Suprapubic skin (tissue), 4 donors: Measurements from ENCODE around the gene TTLL3. TPM values are rescaled to one million over a fixed set of nuclear protein-coding genes. Genes with fewer than 3 reads are reported as not detected.

Experiments
- DNase-seq, 2 donors: peaks; one replicate each; pipeline ENCODE4 v3.0.0-alpha.2; 2019; ENCODE audit warnings: low spot score in 2 of 2
- H3K27ac ChIP-seq: fragments of 200-600 bp; sonication (generic); one replicate; pipeline ENCODE4 v1.5.1; 2019
- H3K27me3 ChIP-seq: fragments of 200-600 bp; sonication (generic); one replicate; pipeline ENCODE4 v1.5.1; 2019
- H3K36me3 ChIP-seq: fragments of 200-600 bp; sonication (generic); one replicate; pipeline ENCODE4 v1.5.1; 2019
- H3K4me1 ChIP-seq: fragments of 200-600 bp; sonication (generic); one replicate; pipeline ENCODE4 v1.5.1; 2019
- H3K4me3 ChIP-seq: fragments of 200-600 bp; sonication (generic); one replicate; pipeline ENCODE4 v1.5.1; 2019; ENCODE audit warnings: mild to moderate bottlenecking
- H3K9me3 ChIP-seq: fragments of 200-600 bp; sonication (generic); one replicate; pipeline ENCODE4 v1.5.1; 2019
- EP300 ChIP-seq: sonication (generic); formaldehyde crosslinking; IDR thresholded peaks from one replicate; pipeline ENCODE4 v1.6.1; 2017; ENCODE audit warnings: antibody characterized with exemption
- POLR2A ChIP-seq, 2 donors: fragments of 450-650 bp; IDR thresholded peaks; one replicate each; pipeline ENCODE4 v1.6.1; 2017; ENCODE audit warnings: antibody characterized with exemption in 2 of 2, mild to moderate bottlenecking in 2 of 2, moderate library complexity in 2 of 2
- POLR2AphosphoS5 ChIP-seq, 3 donors: sonication (generic); formaldehyde crosslinking; IDR thresholded peaks; one replicate each; pipeline ENCODE4 v1.6.1; 2017; ENCODE audit warnings: antibody characterized with exemption in 3 of 3
- WGBS: methylation state at CpG from one replicate; pipeline ENCODE4 v1.1.5; 2018; 5-methylcytosine and 5-hydroxymethylcytosine counted together
- total RNA-seq, 4 donors: library from RNA; depleted of rRNA; stranded (reverse); fragments of >200 nt; gene quantifications; one replicate each; pipeline ENCODE4 v1.1.0, GENCODE V29; 2016
- TF ChIP-seq, protein P1 (sequence below), 2 donors: fragments of 200-600 bp in 1 of 2; fragments of 450-650 bp in 1 of 2; sonication (generic) in 1 of 2; IDR thresholded peaks; one replicate each; pipeline ENCODE4 v1.5.1; 2016 to 2019; ENCODE audit warnings: antibody characterized with exemption in 2 of 2, mild to moderate bottlenecking in 1 of 2, moderate library complexity in 1 of 2

Gene TTLL3
- total RNA-seq, 4 donors from 2014 or later = 42.4 to 286 (median 83.3) TPM

DNA sequence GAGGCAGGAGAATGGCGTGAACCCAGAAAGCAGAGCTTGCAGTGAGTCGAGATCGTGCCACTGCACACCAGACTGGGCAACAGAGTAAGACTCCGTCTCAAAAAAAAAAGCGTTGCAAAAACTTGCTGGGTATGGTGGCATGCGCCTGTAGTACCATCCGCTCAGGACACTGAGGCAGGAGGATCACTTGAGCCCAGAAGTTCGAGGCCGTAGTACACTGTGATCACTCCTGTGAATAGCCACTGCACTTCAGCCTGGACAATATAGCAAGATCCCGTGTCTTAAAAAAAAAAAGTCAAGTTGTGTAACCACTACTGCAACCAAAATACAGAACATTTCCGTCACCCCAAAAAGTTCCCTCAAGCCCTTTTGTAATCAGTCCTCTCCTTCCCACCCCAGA lies 15.7 kb upstream of the TTLL3 start:
- peaks cover 30% of the 10 kb centered on the region for H3K36me3 ChIP-seq
- no peaks in the 10 kb centered on the region for H3K27me3 ChIP-seq
- TF ChIP-seq, protein P1, sequence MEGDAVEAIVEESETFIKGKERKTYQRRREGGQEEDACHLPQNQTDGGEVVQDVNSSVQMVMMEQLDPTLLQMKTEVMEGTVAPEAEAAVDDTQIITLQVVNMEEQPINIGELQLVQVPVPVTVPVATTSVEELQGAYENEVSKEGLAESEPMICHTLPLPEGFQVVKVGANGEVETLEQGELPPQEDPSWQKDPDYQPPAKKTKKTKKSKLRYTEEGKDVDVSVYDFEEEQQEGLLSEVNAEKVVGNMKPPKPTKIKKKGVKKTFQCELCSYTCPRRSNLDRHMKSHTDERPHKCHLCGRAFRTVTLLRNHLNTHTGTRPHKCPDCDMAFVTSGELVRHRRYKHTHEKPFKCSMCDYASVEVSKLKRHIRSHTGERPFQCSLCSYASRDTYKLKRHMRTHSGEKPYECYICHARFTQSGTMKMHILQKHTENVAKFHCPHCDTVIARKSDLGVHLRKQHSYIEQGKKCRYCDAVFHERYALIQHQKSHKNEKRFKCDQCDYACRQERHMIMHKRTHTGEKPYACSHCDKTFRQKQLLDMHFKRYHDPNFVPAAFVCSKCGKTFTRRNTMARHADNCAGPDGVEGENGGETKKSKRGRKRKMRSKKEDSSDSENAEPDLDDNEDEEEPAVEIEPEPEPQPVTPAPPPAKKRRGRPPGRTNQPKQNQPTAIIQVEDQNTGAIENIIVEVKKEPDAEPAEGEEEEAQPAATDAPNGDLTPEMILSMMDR (IDR thresholded peaks at IDR 0.05) = no peak
- no peak for TF ChIP-seq EP300
- TF ChIP-seq POLR2AphosphoS5 (IDR thresholded peaks at IDR 0.05) = no peak
- no peak for TF ChIP-seq POLR2A (IDR thresholded peaks at IDR 0.05)
- H3K9me3 ChIP-seq = no peaks in the 10 kb centered on the region
- no peak overlapping the region for H3K4me3 ChIP-seq
- H3K4me1 ChIP-seq = peaks cover 28% of the 10 kb centered on the region
- no peak overlapping the region for H3K27ac ChIP-seq
- 93% methylated on average over 11 of the region's 11 CpGs for WGBS
- no peak for DNase-seq

DNA sequence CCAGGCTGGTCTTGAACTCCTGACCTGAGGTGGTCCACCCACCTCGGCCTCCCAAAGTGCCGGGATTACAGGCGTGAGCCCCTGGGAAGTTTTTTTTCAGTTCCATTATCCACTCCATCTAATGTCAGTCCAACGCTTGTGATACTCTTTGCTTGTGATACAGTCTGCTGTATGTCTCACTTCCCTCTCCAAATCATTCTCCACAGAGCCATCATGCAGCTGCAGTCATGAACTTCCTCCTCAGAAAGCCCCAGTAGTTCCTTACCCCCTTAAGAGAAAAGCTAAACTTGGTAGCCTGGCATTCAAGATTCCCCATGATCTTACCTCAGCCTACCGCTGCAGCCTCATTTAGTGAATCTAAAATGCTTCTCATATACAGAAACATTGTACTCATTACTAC lies 14.9 kb upstream of the TTLL3 start:
- Histone ChIP-seq H3K27me3 (no peaks in the 10 kb centered on the region), H3K9me3 (no peaks in the 10 kb centered on the region), H3K4me3 (no peak overlapping the region), H3K36me3 (peaks cover 32% of the 10 kb centered on the region), H3K27ac (no peak overlapping the region), H3K4me1 (peaks cover 28% of the 10 kb centered on the region)
- no peak for DNase-seq
- 67% methylated on average over 5 of the region's 5 CpGs for WGBS
- TF ChIP-seq POLR2A (IDR thresholded peaks at IDR 0.05) (no peak), EP300 (no peak), POLR2AphosphoS5 (IDR thresholded peaks at IDR 0.05) (no peak)
- TF ChIP-seq, protein P1 (IDR thresholded peaks at IDR 0.05) = no peak

DNA sequence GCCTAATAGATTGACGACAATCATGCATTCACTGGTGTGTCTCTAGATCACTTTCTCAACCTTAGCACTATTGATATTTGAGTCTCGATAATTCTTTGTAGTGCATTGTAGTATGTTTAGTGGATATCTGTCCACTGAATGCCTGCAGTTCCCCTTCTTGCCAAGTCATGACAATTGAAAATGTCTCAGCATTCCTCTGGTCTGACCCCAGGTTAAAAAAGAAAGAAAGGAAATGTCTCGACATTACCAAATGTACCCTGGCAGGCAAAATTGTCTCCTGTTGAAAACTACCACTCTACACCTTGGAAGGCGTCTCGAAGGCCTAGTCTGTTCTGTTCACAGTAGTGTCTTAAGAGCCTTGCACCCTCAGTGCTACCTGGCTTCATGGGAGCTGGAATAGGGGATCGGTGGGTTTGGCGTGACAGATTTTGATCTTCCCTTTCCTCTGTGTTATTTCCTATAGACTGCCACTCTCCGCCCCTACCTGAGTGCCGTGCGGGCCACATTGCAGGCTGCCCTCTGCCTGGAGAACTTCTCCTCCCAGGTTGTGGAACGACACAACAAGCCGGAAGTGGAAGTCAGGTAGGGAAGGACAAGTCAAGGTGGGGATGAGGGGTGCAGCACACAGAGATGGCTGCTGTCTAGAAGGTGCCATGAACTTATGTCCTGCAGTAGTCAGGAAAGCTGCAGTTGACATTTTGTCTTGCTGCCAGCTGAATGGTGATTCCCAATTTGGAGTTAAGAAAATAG lies 12.7 kb upstream of the TTLL3 start:
- no peaks in the 10 kb centered on the region for H3K9me3 ChIP-seq
- peaks cover 52% of the 10 kb centered on the region for H3K36me3 ChIP-seq
- no peak for DNase-seq
- peaks cover 23% of the 10 kb centered on the region for H3K4me1 ChIP-seq
- H3K27ac ChIP-seq = no peak overlapping the region
- TF ChIP-seq, protein P1 (IDR thresholded peaks at IDR 0.05) = no peak
- TF ChIP-seq POLR2AphosphoS5 (IDR thresholded peaks at IDR 0.05) = no peak
- no peak for TF ChIP-seq POLR2A (IDR thresholded peaks at IDR 0.05)
- no peak for TF ChIP-seq EP300
- H3K27me3 ChIP-seq = no peaks in the 10 kb centered on the region
- WGBS = 93% methylated on average over 12 of the region's 12 CpGs
- no peak overlapping the region for H3K4me3 ChIP-seq

DNA sequence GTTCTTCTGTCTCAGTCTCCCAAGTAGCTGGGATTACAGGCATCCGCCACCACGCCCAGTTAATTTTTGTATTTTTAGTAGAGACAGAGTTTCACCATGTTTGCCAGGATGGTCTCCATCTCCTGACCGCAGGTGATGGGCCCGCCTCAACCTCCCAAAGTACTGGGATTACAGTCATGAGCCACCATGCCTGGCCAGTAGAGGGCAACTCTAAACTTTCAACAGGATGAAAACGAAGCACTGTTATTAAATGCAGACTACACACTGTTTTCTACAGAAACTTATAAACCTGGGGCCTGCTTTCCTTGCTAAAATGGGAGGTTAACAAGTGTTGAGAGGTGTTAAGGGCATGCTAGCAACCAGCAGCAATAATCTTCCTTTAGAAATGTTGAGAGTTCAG lies 9.5 kb upstream of the TTLL3 start:
- TF ChIP-seq POLR2AphosphoS5 (IDR thresholded peaks at IDR 0.05) (no peak), EP300 (no peak), POLR2A (IDR thresholded peaks at IDR 0.05) (no peak)
- TF ChIP-seq, protein P1 (IDR thresholded peaks at IDR 0.05) = peak in 1 of 2 donors; percentile 14
- WGBS = 87% methylated on average over 5 of the region's 5 CpGs
- Histone ChIP-seq H3K9me3 (no peaks in the 10 kb centered on the region), H3K27ac (no peak overlapping the region), H3K27me3 (no peaks in the 10 kb centered on the region), H3K4me3 (no peak overlapping the region), H3K4me1 (peaks cover 2% of the 10 kb centered on the region), H3K36me3 (peaks cover 82% of the 10 kb centered on the region)
- DNase-seq = no peak

DNA sequence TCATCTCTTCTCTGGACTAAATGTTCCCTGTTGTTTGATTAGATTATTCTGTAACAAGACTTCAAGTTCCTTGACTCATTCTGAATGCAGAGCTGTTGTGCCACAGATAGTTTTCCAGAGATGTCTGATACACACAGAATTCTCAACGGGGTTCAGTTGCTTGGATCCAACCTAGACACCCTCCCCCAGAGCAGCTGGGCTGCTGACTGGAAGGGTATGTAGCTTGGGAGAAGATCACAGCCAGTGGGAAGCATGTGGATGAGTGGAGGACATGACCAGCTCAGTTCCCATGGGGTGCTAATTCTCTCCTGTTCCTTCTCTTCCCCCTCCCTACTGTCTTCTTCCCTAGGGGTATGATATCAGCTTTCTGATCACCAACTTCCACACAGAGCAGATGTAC lies 6.6 kb upstream of the TTLL3 start:
- H3K4me3 ChIP-seq = no peak overlapping the region
- H3K27ac ChIP-seq = no peak overlapping the region
- TF ChIP-seq POLR2A (IDR thresholded peaks at IDR 0.05) = no peak
- no peak for TF ChIP-seq POLR2AphosphoS5 (IDR thresholded peaks at IDR 0.05)
- TF ChIP-seq EP300 = no peak
- TF ChIP-seq, protein P1 (IDR thresholded peaks at IDR 0.05) = no peak
- H3K27me3 ChIP-seq = no peaks in the 10 kb centered on the region
- WGBS = 76% methylated on average over 1 of the region's 1 CpG
- no peaks in the 10 kb centered on the region for H3K9me3 ChIP-seq
- H3K36me3 ChIP-seq = peaks cover 86% of the 10 kb centered on the region
- H3K4me1 ChIP-seq = no peaks in the 10 kb centered on the region
- DNase-seq = no peak
